Ectodermal cell (in vitro differentiated cells): ENCODE data around the gene FOXP4.

Source experiments
- H3K27ac ChIP-seq: 2 replicates; pipeline ENCODE4 v1.7.0; 2013; ENCODE audit warnings: mild to moderate bottlenecking, low read depth, low read length; ENCODE audit not compliant: insufficient read depth, poor library complexity, severe bottlenecking
- H3K27me3 ChIP-seq: 2 replicates; pipeline ENCODE4 v1.7.0; 2013; ENCODE audit warnings: mild to moderate bottlenecking, low read length; ENCODE audit not compliant: insufficient read depth, control insufficient read depth, poor library complexity, severe bottlenecking
- H3K36me3 ChIP-seq: one replicate; pipeline ENCODE4 v1.7.0; 2013; ENCODE audit warnings: low read length; ENCODE audit not compliant: control insufficient read depth, insufficient read depth
- H3K4me1 ChIP-seq: one replicate; pipeline ENCODE4 v1.7.0; 2013; ENCODE audit warnings: low read length; ENCODE audit not compliant: control insufficient read depth, insufficient read depth
- H3K4me3 ChIP-seq: 2 replicates; pipeline ENCODE4 v1.7.0; 2013; ENCODE audit warnings: low read depth, low read length, control low read depth; ENCODE audit not compliant: insufficient read depth
- H3K9me3 ChIP-seq: 2 replicates; pipeline ENCODE4 v1.7.0; 2013; ENCODE audit warnings: mild to moderate bottlenecking, low read length, moderate library complexity; ENCODE audit not compliant: control insufficient read depth
- WGBS, 2 experiments: methylation state at CpG; one replicate each; pipeline ENCODE4 v1.1.7; 2013; ENCODE audit warnings: missing lambda C conversion rate in 2 of 2; 5-methylcytosine and 5-hydroxymethylcytosine counted together

The FOXP4 gene

DNA sequence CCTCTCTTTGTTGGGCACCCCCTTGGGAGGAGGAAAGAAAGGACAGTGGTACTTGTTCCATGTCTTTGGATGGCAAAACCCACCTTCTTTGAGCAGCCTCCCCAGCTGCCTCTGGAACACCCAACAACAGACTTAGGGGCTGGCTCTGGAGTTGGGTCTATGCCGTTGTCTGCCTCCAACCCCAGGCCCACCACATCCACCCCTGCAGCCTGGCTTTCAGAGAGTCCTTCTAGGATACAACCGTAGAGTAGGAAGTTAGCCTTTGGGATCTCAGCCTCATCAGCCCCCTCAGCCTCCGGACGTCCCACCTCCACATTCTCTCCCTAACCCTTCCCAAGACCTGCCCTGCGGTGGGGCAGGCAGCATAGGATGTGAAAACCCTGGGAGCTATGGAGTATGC is 36.4 kb downstream of the FOXP4 start:
- H3K36me3 ChIP-seq = peaks cover 6% of the 10 kb centered on the region
- peaks cover 77% of the 10 kb centered on the region for H3K4me1 ChIP-seq
- 93 to 96% methylated on average over 5 of the region's 5 CpGs for WGBS, 2 experiments
- no peak overlapping the region for H3K4me3 ChIP-seq
- no peak overlapping the region for H3K27ac ChIP-seq
- no peaks in the 10 kb centered on the region for H3K27me3 ChIP-seq
- H3K9me3 ChIP-seq = no peaks in the 10 kb centered on the region

DNA sequence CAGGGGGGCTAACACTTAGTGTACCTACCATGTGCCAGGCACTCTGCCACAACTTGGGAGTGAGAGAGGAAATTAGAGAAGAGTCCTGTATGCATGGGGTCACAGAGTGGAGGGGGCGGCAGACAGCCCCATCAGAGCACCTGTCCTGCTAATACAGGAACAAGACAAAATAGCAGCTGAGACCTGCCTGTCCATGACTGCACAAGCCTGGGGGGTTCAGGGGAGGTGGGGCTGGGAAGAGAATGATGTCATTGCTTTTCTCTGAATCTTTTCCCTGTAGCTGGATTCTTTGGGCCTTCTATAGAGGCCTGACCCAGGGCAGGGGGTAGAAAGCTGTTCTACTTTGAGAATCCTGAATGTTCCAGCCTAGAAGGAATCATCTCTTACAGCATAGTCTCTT is 37.4 kb downstream of the FOXP4 start:
- Histone ChIP-seq H3K27ac (no peak overlapping the region), H3K36me3 (peaks cover 9% of the 10 kb centered on the region), H3K4me1 (peaks cover 79% of the 10 kb centered on the region), H3K4me3 (no peak overlapping the region), H3K9me3 (no peaks in the 10 kb centered on the region), H3K27me3 (no peaks in the 10 kb centered on the region)
- WGBS, 2 experiments = 91 to 96% methylated on average over 1 of the region's 1 CpG

DNA sequence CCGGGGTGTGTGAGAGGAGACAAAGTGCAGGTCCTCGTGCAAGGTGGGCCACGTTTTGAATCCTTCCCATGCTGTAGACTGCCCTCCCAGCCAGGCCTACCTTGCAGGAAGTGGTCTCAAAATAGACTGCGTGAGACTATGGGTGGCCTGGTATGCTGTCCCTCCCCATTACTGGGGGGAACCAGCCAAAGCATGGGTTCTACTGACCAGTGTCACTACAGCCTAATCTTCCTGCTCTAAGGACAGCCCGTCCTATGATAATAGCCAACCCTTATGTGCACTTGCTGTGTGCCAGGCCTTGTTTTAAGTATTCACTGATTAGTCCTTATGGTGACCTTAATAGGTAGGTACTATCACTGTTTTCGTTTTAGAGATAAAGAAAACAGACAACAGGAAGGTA is 38.0 kb downstream of the FOXP4 start:
- H3K4me1 ChIP-seq = peaks cover 74% of the 10 kb centered on the region
- no peak overlapping the region for H3K27ac ChIP-seq
- H3K9me3 ChIP-seq = no peaks in the 10 kb centered on the region
- H3K36me3 ChIP-seq = peaks cover 10% of the 10 kb centered on the region
- WGBS, 2 experiments = 88 to 90% methylated on average over 6 of the region's 6 CpGs
- H3K27me3 ChIP-seq = no peaks in the 10 kb centered on the region
- no peak overlapping the region for H3K4me3 ChIP-seq

DNA sequence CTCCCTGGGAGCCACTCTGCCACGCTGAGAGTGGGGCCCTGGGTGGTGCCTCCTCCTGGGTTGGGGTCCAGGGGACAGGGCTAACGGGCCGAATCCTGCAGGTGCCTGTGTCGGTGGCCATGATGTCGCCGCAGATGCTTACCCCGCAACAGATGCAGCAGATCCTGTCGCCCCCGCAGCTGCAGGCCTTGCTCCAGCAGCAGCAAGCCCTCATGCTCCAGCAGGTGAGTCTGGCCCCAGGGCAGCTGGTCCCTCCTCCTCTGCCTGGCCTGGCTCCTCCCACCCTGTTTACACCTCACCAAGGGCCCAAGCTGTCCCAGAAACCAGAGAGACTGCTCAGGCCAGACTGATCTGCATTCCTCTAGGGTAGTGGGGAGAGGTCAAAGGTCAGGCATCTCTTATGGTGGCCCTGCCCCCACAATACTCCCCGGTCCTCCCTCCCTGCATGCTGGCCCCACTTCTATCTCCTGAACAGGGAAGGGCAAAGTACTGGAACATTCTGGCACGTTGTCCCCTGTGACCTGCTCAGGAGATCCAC is 38.6 kb downstream of the FOXP4 start:
- no peak overlapping the region for H3K27ac ChIP-seq
- no peaks in the 10 kb centered on the region for H3K27me3 ChIP-seq
- peaks cover 10% of the 10 kb centered on the region for H3K36me3 ChIP-seq
- peaks cover 69% of the 10 kb centered on the region for H3K4me1 ChIP-seq
- H3K4me3 ChIP-seq = no peak overlapping the region
- no peaks in the 10 kb centered on the region for H3K9me3 ChIP-seq
- 65 to 69% methylated on average over 11 of the region's 11 CpGs for WGBS, 2 experiments

DNA sequence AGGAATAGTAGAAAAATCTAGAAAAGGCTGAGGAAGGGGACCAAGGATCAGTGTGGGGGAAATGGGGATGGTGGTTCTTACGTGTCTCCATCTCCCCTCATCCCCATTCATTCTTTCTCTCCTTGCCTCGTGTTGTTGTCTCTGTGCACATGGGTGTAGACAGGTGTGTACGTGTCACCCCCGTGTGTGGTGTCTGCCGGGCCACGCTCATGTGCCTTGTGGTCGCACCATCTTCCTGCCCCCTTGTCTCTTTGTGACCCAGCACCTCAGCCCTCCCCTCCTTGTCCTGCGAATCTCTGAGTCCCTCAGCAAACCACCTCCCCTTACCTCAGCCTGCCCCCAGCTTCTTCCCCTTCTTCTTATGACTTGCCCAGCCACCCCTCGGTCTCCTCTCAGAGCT is 39.4 kb downstream of the FOXP4 start:
- peaks cover 66% of the 10 kb centered on the region for H3K4me1 ChIP-seq
- H3K4me3 ChIP-seq = no peak overlapping the region
- peaks cover 11% of the 10 kb centered on the region for H3K36me3 ChIP-seq
- 91 to 92% methylated on average over 9 of the region's 9 CpGs for WGBS, 2 experiments
- H3K27ac ChIP-seq = no peak overlapping the region
- H3K27me3 ChIP-seq = no peaks in the 10 kb centered on the region
- H3K9me3 ChIP-seq = no peaks in the 10 kb centered on the region

DNA sequence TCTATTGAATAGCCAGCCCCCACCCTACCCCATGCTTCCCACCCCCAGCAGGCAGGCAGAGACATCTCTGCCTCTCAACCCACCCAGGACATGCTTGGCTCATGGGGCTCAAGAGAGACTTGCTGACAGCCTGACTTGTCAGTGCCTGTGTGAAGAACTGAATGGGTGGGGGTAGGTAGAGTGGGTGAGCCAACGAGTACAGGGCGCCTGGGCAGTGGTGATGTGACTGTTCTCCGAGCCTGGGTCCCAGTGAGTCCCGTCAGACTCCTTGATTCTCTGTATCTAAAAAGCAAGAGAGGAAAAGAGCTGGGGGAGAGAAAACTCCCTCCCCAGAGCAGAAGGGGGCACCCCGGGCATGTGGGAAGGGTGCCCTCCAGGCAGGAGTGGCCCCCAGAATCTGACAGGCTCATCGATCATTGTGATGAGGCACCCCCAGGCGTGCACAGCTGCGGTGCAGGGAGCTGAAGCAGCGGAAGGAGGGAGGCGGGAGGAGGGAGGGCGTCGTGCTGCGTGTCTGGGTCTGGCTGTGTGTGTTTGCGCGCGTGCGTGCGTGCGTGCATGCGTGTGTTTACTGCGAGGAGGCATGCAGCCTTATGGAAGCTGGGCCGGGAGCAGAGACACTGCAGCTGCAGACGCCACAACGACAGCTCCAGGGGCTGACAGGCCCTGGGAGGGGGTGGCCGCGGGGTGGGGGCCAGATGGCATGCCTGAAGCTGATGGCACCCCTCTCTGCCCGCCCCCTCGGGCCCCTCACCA is 40.2 kb downstream of the FOXP4 start:
- 87 to 90% methylated on average over 28 of the region's 28 CpGs for WGBS, 2 experiments
- H3K4me1 ChIP-seq = peaks cover 60% of the 10 kb centered on the region

DNA sequence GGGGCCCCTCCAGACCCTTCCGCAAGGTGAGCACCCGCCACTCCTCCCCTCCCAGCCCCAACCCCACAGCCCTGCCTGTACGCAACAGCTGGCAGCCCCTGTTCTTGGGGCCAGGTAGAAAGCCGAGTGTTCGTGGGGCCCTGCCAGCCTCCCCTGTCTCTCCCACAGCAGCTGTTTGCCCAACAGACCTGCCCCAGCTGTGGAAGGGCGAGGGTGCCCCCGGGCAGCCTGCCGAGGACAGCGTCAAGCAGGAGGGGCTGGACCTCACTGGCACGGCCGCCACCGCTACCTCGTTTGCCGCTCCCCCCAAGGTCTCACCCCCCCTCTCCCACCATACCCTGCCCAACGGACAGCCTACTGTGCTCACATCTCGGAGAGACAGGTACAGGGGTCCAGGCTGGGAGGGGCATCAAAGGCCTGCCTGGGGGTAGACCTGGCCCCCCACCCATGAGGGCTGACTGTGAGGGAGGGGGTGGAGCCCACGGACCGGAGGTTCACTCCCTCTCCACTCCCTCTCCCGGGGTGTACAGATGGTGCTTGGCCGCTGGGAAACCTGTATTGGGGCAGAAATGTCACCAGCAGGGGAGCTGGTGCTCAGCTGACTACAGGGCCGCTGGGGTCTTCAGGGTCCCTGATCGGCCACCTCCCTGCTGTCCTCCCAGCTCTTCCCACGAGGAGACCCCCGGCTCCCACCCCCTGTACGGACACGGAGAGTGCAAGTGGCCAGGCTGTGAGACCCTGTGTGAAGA is 41.1 kb downstream of the FOXP4 start:
- Histone ChIP-seq H3K4me3 (no peak overlapping the region), H3K4me1 (peaks cover 60% of the 10 kb centered on the region), H3K27ac (no peak overlapping the region), H3K36me3 (peaks cover 15% of the 10 kb centered on the region), H3K27me3 (no peaks in the 10 kb centered on the region), H3K9me3 (no peaks in the 10 kb centered on the region)
- WGBS, 2 experiments = 77 to 78% methylated on average over 26 of the region's 26 CpGs

More for the DNA sequence above, 40.2 kb downstream of the FOXP4 start:
- Histone ChIP-seq H3K27ac (no peak overlapping the region), H3K36me3 (peaks cover 15% of the 10 kb centered on the region), H3K27me3 (no peaks in the 10 kb centered on the region), H3K9me3 (no peaks in the 10 kb centered on the region), H3K4me3 (no peak overlapping the region)

DNA sequence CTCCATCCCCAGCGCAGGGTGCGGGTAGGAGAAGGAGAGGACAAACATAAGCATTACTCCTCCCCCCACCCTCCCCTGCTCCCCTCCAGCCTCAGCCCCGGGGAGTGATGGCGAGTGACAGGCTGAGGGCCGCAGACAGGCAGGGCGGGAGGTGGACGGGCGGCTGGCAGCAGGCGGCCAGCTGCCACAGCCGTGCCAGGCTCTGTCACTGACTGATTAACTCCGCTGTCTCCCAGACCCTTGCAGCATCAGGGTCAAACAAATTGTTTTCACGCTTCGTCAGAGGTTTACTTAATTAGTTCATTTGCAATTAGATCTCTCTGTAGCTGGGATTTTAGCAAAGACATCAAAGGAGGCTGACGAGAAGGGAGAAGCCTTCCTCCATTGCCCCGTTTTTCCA is 41.9 kb downstream of the FOXP4 start:
- peaks cover 52% of the 10 kb centered on the region for H3K4me1 ChIP-seq
- 64% methylated on average over 15 of the region's 15 CpGs for WGBS, 2 experiments
- H3K4me3 ChIP-seq = no peak overlapping the region
- H3K9me3 ChIP-seq = no peaks in the 10 kb centered on the region
- no peak overlapping the region for H3K27ac ChIP-seq
- H3K27me3 ChIP-seq = no peaks in the 10 kb centered on the region
- H3K36me3 ChIP-seq = peaks cover 15% of the 10 kb centered on the region

DNA sequence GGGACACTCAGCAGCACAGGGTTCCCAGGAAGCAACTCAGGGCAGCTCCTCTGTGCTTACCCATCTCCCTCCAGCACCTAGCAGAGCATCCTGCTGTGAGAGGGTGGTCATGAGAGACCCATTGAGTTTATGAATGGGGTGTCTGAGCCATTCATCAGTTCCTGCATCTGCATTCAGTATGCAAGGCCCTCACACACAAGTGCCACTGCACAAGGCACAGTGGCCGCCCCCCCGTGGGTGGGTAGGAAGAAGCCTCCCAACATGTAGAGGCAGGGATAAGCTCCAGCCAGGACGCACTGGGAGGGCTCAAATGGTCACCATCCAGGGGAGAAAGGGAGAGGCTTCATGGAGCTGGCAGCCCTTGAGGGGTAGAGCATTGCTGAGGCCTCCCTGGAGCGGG is 43.0 kb downstream of the FOXP4 start:
- no peaks in the 10 kb centered on the region for H3K27me3 ChIP-seq
- H3K27ac ChIP-seq = no peak overlapping the region
- H3K36me3 ChIP-seq = peaks cover 15% of the 10 kb centered on the region
- H3K4me3 ChIP-seq = no peak overlapping the region
- no peaks in the 10 kb centered on the region for H3K9me3 ChIP-seq
- peaks cover 41% of the 10 kb centered on the region for H3K4me1 ChIP-seq
- WGBS, 2 experiments = 91% methylated on average over 4 of the region's 4 CpGs
